ENCODE measurements around the gene ACTL9. TPM values are rescaled to one million over a fixed set of nuclear protein-coding genes. Genes with fewer than 3 reads are reported as not detected.

The ACTL9 gene
- polyA plus RNA-seq, 2 of the 4 experiments (the other 2 are of a cell fraction) = not detected

DNA sequence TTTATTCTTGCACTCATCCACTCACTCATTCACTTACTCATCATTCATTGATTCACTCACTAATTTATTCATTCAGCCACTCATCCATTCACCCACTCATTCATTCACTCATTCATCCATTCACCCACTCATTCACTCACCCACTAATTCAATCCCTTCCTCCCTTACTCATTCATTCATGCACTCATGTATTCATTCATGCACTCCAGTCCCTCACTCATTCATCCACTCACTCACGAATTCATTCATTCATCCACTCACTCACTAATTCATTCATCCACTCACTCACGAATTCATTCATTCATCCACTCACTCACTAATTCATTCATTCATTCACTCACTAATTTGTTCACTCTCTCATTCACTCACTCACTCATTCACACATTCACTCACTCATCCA, 16.1 kb downstream of the ACTL9 start:
- H3K9me3 ChIP-seq = peaks cover 5% of the 10 kb centered on the region; the same call in 1 of the 3 replicates
- FAIRE-seq (no peak), DNase-seq (ENCODE audit: low read depth in 1 of 2, low spot score in 1 of 2) (no peak), ATAC-seq (no peak)
- POLR2A ChIA-PET = no interaction called here
- H3K4me2 ChIP-seq = no peak overlapping the region
- H3K27ac ChIP-seq = no peak overlapping the region
- no peak overlapping the region for H3K4me3 ChIP-seq
- no peaks in the 10 kb centered on the region for H3K4me1 ChIP-seq
- CTCF ChIA-PET = no interaction called here
- TF ChIP-seq, protein P1, sequence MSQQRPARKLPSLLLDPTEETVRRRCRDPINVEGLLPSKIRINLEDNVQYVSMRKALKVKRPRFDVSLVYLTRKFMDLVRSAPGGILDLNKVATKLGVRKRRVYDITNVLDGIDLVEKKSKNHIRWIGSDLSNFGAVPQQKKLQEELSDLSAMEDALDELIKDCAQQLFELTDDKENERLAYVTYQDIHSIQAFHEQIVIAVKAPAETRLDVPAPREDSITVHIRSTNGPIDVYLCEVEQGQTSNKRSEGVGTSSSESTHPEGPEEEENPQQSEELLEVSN (IDR thresholded peaks at IDR 0.05; ENCODE audit: borderline replicate concordance, low read depth) = no peak
- no peak for TF ChIP-seq HOXB13 (CRISPR knock-in tag; IDR thresholded peaks at IDR 0.05; ENCODE audit: low read depth)
- TF ChIP-seq, protein P2, sequence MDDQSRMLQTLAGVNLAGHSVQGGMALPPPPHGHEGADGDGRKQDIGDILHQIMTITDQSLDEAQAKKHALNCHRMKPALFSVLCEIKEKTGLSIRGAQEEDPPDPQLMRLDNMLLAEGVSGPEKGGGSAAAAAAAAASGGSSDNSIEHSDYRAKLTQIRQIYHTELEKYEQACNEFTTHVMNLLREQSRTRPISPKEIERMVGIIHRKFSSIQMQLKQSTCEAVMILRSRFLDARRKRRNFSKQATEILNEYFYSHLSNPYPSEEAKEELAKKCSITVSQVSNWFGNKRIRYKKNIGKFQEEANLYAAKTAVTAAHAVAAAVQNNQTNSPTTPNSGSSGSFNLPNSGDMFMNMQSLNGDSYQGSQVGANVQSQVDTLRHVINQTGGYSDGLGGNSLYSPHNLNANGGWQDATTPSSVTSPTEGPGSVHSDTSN (IDR thresholded peaks at IDR 0.05) = no peak
- no peak for TF ChIP-seq POLR2AphosphoS2 (conservative IDR thresholded peaks at IDR 0.05; ENCODE audit: low read length)
- TF ChIP-seq TFCP2L1 (CRISPR knock-in tag; IDR thresholded peaks at IDR 0.05) = no peak
- TF ChIP-seq, protein P3, sequence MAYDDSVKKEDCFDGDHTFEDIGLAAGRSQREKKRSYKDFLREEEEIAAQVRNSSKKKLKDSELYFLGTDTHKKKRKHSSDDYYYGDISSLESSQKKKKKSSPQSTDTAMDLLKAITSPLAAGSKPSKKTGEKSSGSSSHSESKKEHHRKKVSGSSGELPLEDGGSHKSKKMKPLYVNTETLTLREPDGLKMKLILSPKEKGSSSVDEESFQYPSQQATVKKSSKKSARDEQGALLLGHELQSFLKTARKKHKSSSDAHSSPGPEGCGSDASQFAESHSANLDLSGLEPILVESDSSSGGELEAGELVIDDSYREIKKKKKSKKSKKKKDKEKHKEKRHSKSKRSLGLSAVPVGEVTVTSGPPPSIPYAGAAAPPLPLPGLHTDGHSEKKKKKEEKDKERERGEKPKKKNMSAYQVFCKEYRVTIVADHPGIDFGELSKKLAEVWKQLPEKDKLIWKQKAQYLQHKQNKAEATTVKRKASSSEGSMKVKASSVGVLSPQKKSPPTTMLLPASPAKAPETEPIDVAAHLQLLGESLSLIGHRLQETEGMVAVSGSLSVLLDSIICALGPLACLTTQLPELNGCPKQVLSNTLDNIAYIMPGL (CRISPR knock-in tag; IDR thresholded peaks at IDR 0.05; ENCODE audit: borderline replicate concordance) = no peak
- no peak for TF ChIP-seq ZNF302 (CRISPR knock-in tag; IDR thresholded peaks at IDR 0.05)
- no peak for TF ChIP-seq KDM1A (IDR thresholded peaks at IDR 0.05; ENCODE audit: low read depth)
- TF ChIP-seq RFX5 (IDR thresholded peaks at IDR 0.05) = no peak
- no peak for TF ChIP-seq GATA3 (IDR thresholded peaks at IDR 0.05; ENCODE audit: borderline replicate concordance)
- TF ChIP-seq, protein P4, sequence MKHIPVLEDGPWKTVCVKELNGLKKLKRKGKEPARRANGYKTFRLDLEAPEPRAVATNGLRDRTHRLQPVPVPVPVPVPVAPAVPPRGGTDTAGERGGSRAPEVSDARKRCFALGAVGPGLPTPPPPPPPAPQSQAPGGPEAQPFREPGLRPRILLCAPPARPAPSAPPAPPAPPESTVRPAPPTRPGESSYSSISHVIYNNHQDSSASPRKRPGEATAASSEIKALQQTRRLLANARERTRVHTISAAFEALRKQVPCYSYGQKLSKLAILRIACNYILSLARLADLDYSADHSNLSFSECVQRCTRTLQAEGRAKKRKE (CRISPR knock-in tag; IDR thresholded peaks at IDR 0.05; ENCODE audit: low read depth) = no peak
- TF ChIP-seq SREBF2 (IDR thresholded peaks at IDR 0.05) = no peak
- TF ChIP-seq NFE2L2 (conservative IDR thresholded peaks at IDR 0.05; ENCODE audit: low read length) = no peak
- TF ChIP-seq, protein P5, sequence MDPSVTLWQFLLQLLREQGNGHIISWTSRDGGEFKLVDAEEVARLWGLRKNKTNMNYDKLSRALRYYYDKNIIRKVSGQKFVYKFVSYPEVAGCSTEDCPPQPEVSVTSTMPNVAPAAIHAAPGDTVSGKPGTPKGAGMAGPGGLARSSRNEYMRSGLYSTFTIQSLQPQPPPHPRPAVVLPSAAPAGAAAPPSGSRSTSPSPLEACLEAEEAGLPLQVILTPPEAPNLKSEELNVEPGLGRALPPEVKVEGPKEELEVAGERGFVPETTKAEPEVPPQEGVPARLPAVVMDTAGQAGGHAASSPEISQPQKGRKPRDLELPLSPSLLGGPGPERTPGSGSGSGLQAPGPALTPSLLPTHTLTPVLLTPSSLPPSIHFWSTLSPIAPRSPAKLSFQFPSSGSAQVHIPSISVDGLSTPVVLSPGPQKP (IDR thresholded peaks at IDR 0.05; ENCODE audit: low read depth, low read length) = no peak
- TF ChIP-seq ZFP36 (IDR thresholded peaks at IDR 0.05; ENCODE audit: borderline replicate concordance, partially characterized antibody) = no peak
- TF ChIP-seq PHF8 (IDR thresholded peaks at IDR 0.05; ENCODE audit: borderline replicate concordance, low read depth) = no peak
- TF ChIP-seq, protein P6, sequence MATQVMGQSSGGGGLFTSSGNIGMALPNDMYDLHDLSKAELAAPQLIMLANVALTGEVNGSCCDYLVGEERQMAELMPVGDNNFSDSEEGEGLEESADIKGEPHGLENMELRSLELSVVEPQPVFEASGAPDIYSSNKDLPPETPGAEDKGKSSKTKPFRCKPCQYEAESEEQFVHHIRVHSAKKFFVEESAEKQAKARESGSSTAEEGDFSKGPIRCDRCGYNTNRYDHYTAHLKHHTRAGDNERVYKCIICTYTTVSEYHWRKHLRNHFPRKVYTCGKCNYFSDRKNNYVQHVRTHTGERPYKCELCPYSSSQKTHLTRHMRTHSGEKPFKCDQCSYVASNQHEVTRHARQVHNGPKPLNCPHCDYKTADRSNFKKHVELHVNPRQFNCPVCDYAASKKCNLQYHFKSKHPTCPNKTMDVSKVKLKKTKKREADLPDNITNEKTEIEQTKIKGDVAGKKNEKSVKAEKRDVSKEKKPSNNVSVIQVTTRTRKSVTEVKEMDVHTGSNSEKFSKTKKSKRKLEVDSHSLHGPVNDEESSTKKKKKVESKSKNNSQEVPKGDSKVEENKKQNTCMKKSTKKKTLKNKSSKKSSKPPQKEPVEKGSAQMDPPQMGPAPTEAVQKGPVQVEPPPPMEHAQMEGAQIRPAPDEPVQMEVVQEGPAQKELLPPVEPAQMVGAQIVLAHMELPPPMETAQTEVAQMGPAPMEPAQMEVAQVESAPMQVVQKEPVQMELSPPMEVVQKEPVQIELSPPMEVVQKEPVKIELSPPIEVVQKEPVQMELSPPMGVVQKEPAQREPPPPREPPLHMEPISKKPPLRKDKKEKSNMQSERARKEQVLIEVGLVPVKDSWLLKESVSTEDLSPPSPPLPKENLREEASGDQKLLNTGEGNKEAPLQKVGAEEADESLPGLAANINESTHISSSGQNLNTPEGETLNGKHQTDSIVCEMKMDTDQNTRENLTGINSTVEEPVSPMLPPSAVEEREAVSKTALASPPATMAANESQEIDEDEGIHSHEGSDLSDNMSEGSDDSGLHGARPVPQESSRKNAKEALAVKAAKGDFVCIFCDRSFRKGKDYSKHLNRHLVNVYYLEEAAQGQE (IDR thresholded peaks at IDR 0.05) = no peak
- TF ChIP-seq, protein P7, sequence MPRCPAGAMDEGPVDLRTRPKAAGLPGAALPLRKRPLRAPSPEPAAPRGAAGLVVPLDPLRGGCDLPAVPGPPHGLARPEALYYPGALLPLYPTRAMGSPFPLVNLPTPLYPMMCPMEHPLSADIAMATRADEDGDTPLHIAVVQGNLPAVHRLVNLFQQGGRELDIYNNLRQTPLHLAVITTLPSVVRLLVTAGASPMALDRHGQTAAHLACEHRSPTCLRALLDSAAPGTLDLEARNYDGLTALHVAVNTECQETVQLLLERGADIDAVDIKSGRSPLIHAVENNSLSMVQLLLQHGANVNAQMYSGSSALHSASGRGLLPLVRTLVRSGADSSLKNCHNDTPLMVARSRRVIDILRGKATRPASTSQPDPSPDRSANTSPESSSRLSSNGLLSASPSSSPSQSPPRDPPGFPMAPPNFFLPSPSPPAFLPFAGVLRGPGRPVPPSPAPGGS (IDR thresholded peaks at IDR 0.05) = no peak
- WGBS (ENCODE audit: missing lambda C conversion rate) = 6% methylated on average over 2 of the region's 2 CpGs
